CD14-positive monocyte (primary cell): ENCODE data around the gene GPC1. TPM values are rescaled to one million over a fixed set of nuclear protein-coding genes. Genes with fewer than 3 reads are reported as not detected.
A peak's percentile ranks its signal among the peaks of the same experiment; 100 is the strongest.

ENCODE experiments used
- DNase-seq, 3 donors: peaks; one replicate each; pipeline ENCODE4 v3.0.0-alpha.2; 2011 to 2022
- H2AFZ ChIP-seq: 2 replicates; pipeline ENCODE4 v1.6.0; 2012; ENCODE audit warnings: mild to moderate bottlenecking, low read depth, low read length, inconsistent platforms; ENCODE audit not compliant: insufficient read depth, poor library complexity, severe bottlenecking
- H3K27ac ChIP-seq, 2 donors: 1 replicate in 1 of 2; 2 replicates in 1 of 2; pipeline ENCODE4 v1.5.1; 2012 to 2013; ENCODE audit warnings: low read length in 2 of 2, control low read depth in 1 of 2, inconsistent platforms in 1 of 2, low read depth in 1 of 2, mild to moderate bottlenecking in 1 of 2
- H3K27me3 ChIP-seq, 2 donors: one replicate each; pipeline versions ENCODE4 v1.6.0 to v1.6.1; 2011 to 2013; ENCODE audit warnings: low read length in 2 of 2; ENCODE audit not compliant: control insufficient read depth in 2 of 2, insufficient read depth in 2 of 2
- H3K36me3 ChIP-seq, 2 donors: replicated peaks in 1 of 2; 1 replicate in 1 of 2; 2 replicates in 1 of 2; pipeline versions ENCODE4 v1.5.1 to v1.6.1; 2012 to 2013; ENCODE audit warnings: low read length in 2 of 2, control low read depth in 1 of 2, inconsistent platforms in 1 of 2, mild to moderate bottlenecking in 1 of 2; ENCODE audit not compliant: insufficient read depth in 2 of 2, control insufficient read depth in 1 of 2
- H3K4me1 ChIP-seq, 2 donors: 1 replicate in 1 of 2; 2 replicates in 1 of 2; pipeline versions ENCODE4 v1.5.1 to v1.6.1; 2012 to 2013; ENCODE audit warnings: low read length in 2 of 2, control low read depth in 1 of 2, inconsistent platforms in 1 of 2, mild to moderate bottlenecking in 1 of 2, moderate library complexity in 1 of 2; ENCODE audit not compliant: insufficient read depth in 2 of 2, control insufficient read depth in 1 of 2
- H3K4me2 ChIP-seq: replicated peaks from 2 replicates; pipeline ENCODE3; 2012; ENCODE audit warnings: low read length, moderate library complexity, mild to moderate bottlenecking; ENCODE audit not compliant: poor library complexity, severe bottlenecking; ENCODE audit errors: extremely low read depth
- H3K4me3 ChIP-seq, 3 experiments: fragments of 200-600 bp in 1 of 3; sonication (generic) in 1 of 3; replicated peaks in 1 of 3; 1 replicate in 2 of 3; 2 replicates in 1 of 3; pipeline ENCODE4 v1.5.1; 2011 to 2013; ENCODE audit warnings: low read length in 3 of 3, mild to moderate bottlenecking in 3 of 3, control low read depth in 2 of 3, low read depth in 2 of 3, inconsistent platforms in 1 of 3, moderate library complexity in 1 of 3
- H3K79me2 ChIP-seq: 2 replicates; pipeline ENCODE4 v1.6.0; 2012; ENCODE audit warnings: mild to moderate bottlenecking, control low read depth, inconsistent platforms, low read length, moderate library complexity; ENCODE audit not compliant: insufficient read depth
- H3K9ac ChIP-seq: 2 replicates; pipeline ENCODE4 v1.6.0; 2017; ENCODE audit warnings: low read length, mild to moderate bottlenecking; ENCODE audit not compliant: insufficient read depth, poor library complexity, severe bottlenecking
- H3K9me3 ChIP-seq, 2 donors: replicated peaks in 1 of 2; 1 replicate in 1 of 2; 2 replicates in 1 of 2; pipeline versions ENCODE4 v1.5.1 to v1.6.1; 2012 to 2013; ENCODE audit warnings: low read length in 2 of 2, control low read depth in 1 of 2; ENCODE audit not compliant: control insufficient read depth in 1 of 2, insufficient read depth in 1 of 2
- H4K20me1 ChIP-seq: 2 replicates; pipeline ENCODE4 v1.6.0; 2012; ENCODE audit warnings: mild to moderate bottlenecking, low read length, control low read depth, moderate library complexity; ENCODE audit not compliant: insufficient read depth
- H3K27ac Mint-ChIP-seq, 7 donors: one replicate each; pipeline ENCODE4 v1.8.0; 2020; ENCODE audit warnings: mild to moderate bottlenecking in 7 of 7, mixed read lengths in 7 of 7, moderate library complexity in 6 of 7, inconsistent platforms in 2 of 7
- H3K27me3 Mint-ChIP-seq, 3 donors: one replicate each; pipeline ENCODE4 v1.8.0; 2021 to 2022; ENCODE audit warnings: low read depth in 3 of 3, mild to moderate bottlenecking in 3 of 3, mixed read lengths in 3 of 3, moderate library complexity in 3 of 3, inconsistent platforms in 1 of 3
- H3K36me3 Mint-ChIP-seq, 2 donors: one replicate each; pipeline ENCODE4 v1.8.0; 2020; ENCODE audit warnings: mixed read lengths in 2 of 2, inconsistent platforms in 1 of 2, mild to moderate bottlenecking in 1 of 2
- H3K4me1 Mint-ChIP-seq: one replicate; pipeline ENCODE4 v1.8.0; 2020; ENCODE audit warnings: mild to moderate bottlenecking, mixed read lengths
- H3K4me3 Mint-ChIP-seq, 2 donors: one replicate each; pipeline ENCODE4 v1.8.0; 2020; ENCODE audit warnings: mild to moderate bottlenecking in 2 of 2, mixed read lengths in 2 of 2, moderate library complexity in 1 of 2
- H3K9me3 Mint-ChIP-seq, 7 donors: one replicate each; pipeline ENCODE4 v1.8.0; 2020 to 2022; ENCODE audit warnings: mixed read lengths in 7 of 7, mild to moderate bottlenecking in 6 of 7, moderate library complexity in 6 of 7, inconsistent platforms in 2 of 7
- WGBS: methylation state at CpG from one replicate; pipeline ENCODE4 v1.1.5; 2013; ENCODE audit warnings: missing lambda C conversion rate; ENCODE audit not compliant: insufficient coverage; 5-methylcytosine and 5-hydroxymethylcytosine counted together
- intact Hi-C, 2 donors: fragments of 100-400 bp; cut with micrococcal nuclease; formaldehyde crosslinking; loops; one replicate each; pipeline versions ENCODE4 v1.15.0 to v1.15.1; 2023
- polyA plus RNA-seq, 3 donors: library from polyadenylated mRNA; depleted of rRNA in 1 of 3; unstranded in 2 of 3; stranded (reverse) in 1 of 3; fragments of 300-500 nt in 2 of 3; fragments of >200 nt in 1 of 3; fragmentation: Illumina TruSeq in 2 of 3; gene quantifications; 1 replicate in 2 of 3; 2 replicates in 1 of 3; pipeline ENCODE4 v1.2.3, GENCODE V29; 2012 to 2021
- TF ChIP-seq, protein P1 (sequence below): fragments of 200-600 bp; IDR thresholded peaks from one replicate; pipeline ENCODE4 v1.8.0; 2022; ENCODE audit warnings: antibody characterized with exemption, mild to moderate bottlenecking

GPC1 gene
- polyA plus RNA-seq, 3 donors, result 0.08 TPM; not detected in 2

DNA sequence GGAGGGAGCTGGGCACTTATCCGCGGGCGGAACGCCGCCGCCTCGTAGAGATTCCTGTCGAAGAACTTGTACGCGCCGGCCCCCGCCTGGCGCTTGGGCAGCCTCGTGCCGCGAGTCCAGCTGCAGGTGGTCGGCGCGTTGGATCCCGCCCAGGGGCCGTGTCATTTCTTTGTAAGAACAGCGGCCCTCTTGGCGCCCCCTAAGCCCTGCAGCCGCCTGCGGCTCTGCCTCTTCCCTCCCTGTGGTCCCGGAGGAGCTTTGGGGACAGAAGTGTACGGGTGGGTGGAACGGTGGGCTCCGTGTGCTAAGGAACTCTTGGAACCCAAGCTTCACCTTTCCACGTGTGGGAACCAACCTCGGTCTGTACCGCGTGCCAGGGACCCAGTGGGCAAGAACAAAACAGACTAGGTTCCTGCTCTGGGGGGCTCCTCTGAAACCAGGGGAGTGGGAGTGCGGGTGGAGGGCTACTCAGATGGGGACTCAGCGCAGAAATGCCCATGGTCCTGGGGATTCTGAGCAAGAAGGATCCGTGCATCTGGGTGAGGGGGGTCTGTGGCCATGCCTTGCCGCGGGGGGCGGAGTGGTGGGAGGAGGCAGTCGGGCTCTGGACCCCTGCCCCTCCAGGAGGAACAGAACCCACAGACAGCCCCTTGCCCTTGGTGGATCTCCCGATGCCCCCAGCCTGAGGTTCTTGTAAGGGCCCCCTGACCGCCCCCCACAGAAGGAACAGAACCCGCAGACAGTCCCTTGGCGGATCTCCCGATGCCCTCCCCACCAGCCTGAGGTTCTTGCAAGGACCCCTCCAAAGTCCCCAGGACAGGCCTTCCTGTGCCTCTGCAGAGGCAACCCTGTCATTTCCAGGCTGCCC lies 1.5 kb downstream of the GPC1 start:
- Histone ChIP-seq H2AFZ (no peak overlapping the region), H3K27me3 (peaks cover 19 to 39% of the 10 kb centered on the region in 2 donors), H3K9ac (no peak overlapping the region), H4K20me1 (no peaks in the 10 kb centered on the region), H3K4me2 (peak overlapping the region; percentile 64), H3K36me3 (no peaks in the 10 kb centered on the region), H3K4me3 (peak overlapping the region in 1 of 3 experiments; percentile 58), H3K4me1 (peaks cover 0 to 17% of the 10 kb centered on the region in 2 donors), H3K9me3 (peaks cover 0 to 14% of the 10 kb centered on the region in 2 donors), H3K79me2 (no peaks in the 10 kb centered on the region), H3K27ac (no peak overlapping the region)
- DNase-seq, result no peak
- TF ChIP-seq, protein P1, sequence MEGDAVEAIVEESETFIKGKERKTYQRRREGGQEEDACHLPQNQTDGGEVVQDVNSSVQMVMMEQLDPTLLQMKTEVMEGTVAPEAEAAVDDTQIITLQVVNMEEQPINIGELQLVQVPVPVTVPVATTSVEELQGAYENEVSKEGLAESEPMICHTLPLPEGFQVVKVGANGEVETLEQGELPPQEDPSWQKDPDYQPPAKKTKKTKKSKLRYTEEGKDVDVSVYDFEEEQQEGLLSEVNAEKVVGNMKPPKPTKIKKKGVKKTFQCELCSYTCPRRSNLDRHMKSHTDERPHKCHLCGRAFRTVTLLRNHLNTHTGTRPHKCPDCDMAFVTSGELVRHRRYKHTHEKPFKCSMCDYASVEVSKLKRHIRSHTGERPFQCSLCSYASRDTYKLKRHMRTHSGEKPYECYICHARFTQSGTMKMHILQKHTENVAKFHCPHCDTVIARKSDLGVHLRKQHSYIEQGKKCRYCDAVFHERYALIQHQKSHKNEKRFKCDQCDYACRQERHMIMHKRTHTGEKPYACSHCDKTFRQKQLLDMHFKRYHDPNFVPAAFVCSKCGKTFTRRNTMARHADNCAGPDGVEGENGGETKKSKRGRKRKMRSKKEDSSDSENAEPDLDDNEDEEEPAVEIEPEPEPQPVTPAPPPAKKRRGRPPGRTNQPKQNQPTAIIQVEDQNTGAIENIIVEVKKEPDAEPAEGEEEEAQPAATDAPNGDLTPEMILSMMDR, result no peak
- Mint-ChIP-seq H3K4me3 (peak overlapping the region; percentile 37 to 79), H3K27ac (no peak overlapping the region), H3K36me3 (peaks cover 0 to 2% of the 10 kb centered on the region in 2 donors), H3K9me3 (peaks cover 0 to 10% (median 4%) of the 10 kb centered on the region in 7 donors), H3K4me1 (peaks cover 7% of the 10 kb centered on the region), H3K27me3 (peaks cover 34 to 58% (median 45%) of the 10 kb centered on the region in 3 donors)
- WGBS, result 27% methylated on average over 37 of the region's 45 CpGs
- intact Hi-C loops, result loop anchor here in 1 of 2 donors (10.0 kb wide), 1 partner anchor 202 kb away; no protein-coding TSS in a partner anchor

DNA sequence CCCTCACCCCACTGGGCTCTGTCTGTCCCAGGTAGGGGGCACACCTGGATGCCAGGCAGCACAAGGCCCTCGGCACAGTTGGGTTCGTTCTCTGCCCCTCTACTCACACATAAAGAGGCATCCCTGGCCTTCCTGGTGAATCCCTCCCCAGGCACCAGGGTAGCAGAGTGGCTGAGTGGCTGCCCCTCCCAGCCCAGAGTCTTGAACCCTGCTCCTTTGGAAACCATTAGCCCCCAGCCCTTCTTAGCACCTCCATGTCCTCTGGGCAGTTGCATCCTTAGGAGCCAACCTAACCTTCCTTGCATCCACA lies 2.0 kb downstream of the GPC1 start:
- peaks cover 0 to 10% (median 4%) of the 10 kb centered on the region in 7 donors for H3K9me3 Mint-ChIP-seq
- H3K4me3 Mint-ChIP-seq, result peak overlapping the region in 1 of 2 donors; percentile 79
- no peak overlapping the region for H3K4me3 ChIP-seq
- H3K36me3 ChIP-seq, result no peaks in the 10 kb centered on the region
- TF ChIP-seq, protein P1, result no peak
- no peaks in the 10 kb centered on the region for H3K79me2 ChIP-seq
- H3K27me3 Mint-ChIP-seq, result peaks cover 34 to 53% (median 42%) of the 10 kb centered on the region in 3 donors
- DNase-seq, result no peak
- H3K27me3 ChIP-seq, result peaks cover 19 to 39% of the 10 kb centered on the region in 2 donors
- H2AFZ ChIP-seq, result no peak overlapping the region
- peaks cover 7% of the 10 kb centered on the region for H3K4me1 Mint-ChIP-seq
- no peaks in the 10 kb centered on the region for H4K20me1 ChIP-seq
- intact Hi-C loops, result loop anchor here in 1 of 2 donors (10.0 kb wide), 1 partner anchor 203 kb away; no protein-coding TSS in a partner anchor
- no peak overlapping the region for H3K9ac ChIP-seq
- H3K4me2 ChIP-seq, result no peak overlapping the region
- peaks cover 0 to 2% of the 10 kb centered on the region in 2 donors for H3K36me3 Mint-ChIP-seq
- H3K27ac ChIP-seq, result no peak overlapping the region
- no CpG with 5 or more reads among the region's 2 CpGs for WGBS
- H3K27ac Mint-ChIP-seq, result no peak overlapping the region
- peaks cover 0 to 14% of the 10 kb centered on the region in 2 donors for H3K9me3 ChIP-seq
- H3K4me1 ChIP-seq, result peaks cover 0 to 17% of the 10 kb centered on the region in 2 donors
